H9 (cell line): ENCODE measurements around the gene LPP. TPM values are rescaled to one million over a fixed set of nuclear protein-coding genes. Genes with fewer than 3 reads are reported as not detected.
A peak's percentile ranks its signal among the peaks of the same experiment; 100 is the strongest.

Experiments
- DNase-seq: peaks from one replicate; pipeline ENCODE4 v3.0.0-alpha.2; 2017
- H2AFZ ChIP-seq: one replicate; pipeline ENCODE4 v1.6.1; 2013; ENCODE audit warnings: mild to moderate bottlenecking, low read length, control low read depth, moderate library complexity
- H2AK5ac ChIP-seq: 2 replicates; pipeline ENCODE4 v1.6.1; 2013; ENCODE audit warnings: low read length, control low read depth, mixed read lengths; ENCODE audit not compliant: insufficient read length
- H2BK120ac ChIP-seq: one replicate; pipeline ENCODE4 v1.6.1; 2013; ENCODE audit warnings: low read depth, mild to moderate bottlenecking, low read length, control low read depth, inconsistent platforms; ENCODE audit not compliant: poor library complexity, severe bottlenecking
- H2BK12ac ChIP-seq: 2 replicates; pipeline ENCODE4 v1.6.1; 2013; ENCODE audit warnings: low read length, control low read depth, mixed read lengths, low read depth; ENCODE audit not compliant: insufficient read length
- H2BK15ac ChIP-seq: 2 replicates; pipeline ENCODE4 v1.6.1; 2013; ENCODE audit warnings: low read depth, low read length, control low read depth
- H2BK20ac ChIP-seq: one replicate; pipeline ENCODE4 v1.6.1; 2013; ENCODE audit warnings: low read depth, mild to moderate bottlenecking, low read length, control low read depth, inconsistent platforms; ENCODE audit not compliant: poor library complexity, severe bottlenecking
- H2BK5ac ChIP-seq: 2 replicates; pipeline ENCODE4 v1.6.1; 2013; ENCODE audit warnings: low read length, control low read depth, mixed read lengths; ENCODE audit not compliant: insufficient read length
- H3K14ac ChIP-seq: 2 replicates; pipeline ENCODE4 v1.6.1; 2013; ENCODE audit warnings: low read length, control low read depth; ENCODE audit not compliant: insufficient read depth
- H3K18ac ChIP-seq: 2 replicates; pipeline ENCODE4 v1.6.1; 2013; ENCODE audit warnings: low read depth, mild to moderate bottlenecking, mixed read lengths, low read length, control low read depth; ENCODE audit not compliant: insufficient read length
- H3K23ac ChIP-seq: 2 replicates; pipeline ENCODE4 v1.6.1; 2013; ENCODE audit warnings: low read length, control low read depth, mixed read lengths, low read depth; ENCODE audit not compliant: insufficient read length
- H3K23me2 ChIP-seq: 2 replicates; pipeline ENCODE4 v1.6.1; 2013; ENCODE audit warnings: low read depth, mild to moderate bottlenecking, mixed read lengths, low read length, control low read depth; ENCODE audit not compliant: insufficient read length, poor library complexity, severe bottlenecking
- H3K27ac ChIP-seq: 2 replicates; pipeline ENCODE4 v1.5.1; 2013; ENCODE audit warnings: low read length, control low read depth, mixed read lengths, low read depth; ENCODE audit not compliant: insufficient read length
- H3K27me3 ChIP-seq: 2 replicates; pipeline ENCODE4 v1.6.1; 2013; ENCODE audit warnings: low read length, control low read depth, inconsistent platforms; ENCODE audit not compliant: insufficient read depth
- H3K4ac ChIP-seq: 2 replicates; pipeline ENCODE4 v1.6.1; 2013; ENCODE audit warnings: low read depth, mild to moderate bottlenecking, control low read depth, inconsistent platforms, low read length, moderate library complexity
- H3K4me1 ChIP-seq: 2 replicates; pipeline ENCODE4 v1.6.1; 2013; ENCODE audit warnings: low read length, control low read depth, inconsistent platforms; ENCODE audit not compliant: insufficient read depth
- H3K4me2 ChIP-seq: 2 replicates; pipeline ENCODE4 v1.6.1; 2013; ENCODE audit warnings: low read length, control low read depth, mixed read lengths; ENCODE audit not compliant: insufficient read length, insufficient read depth
- H3K56ac ChIP-seq: 2 replicates; pipeline ENCODE4 v1.6.1; 2013; ENCODE audit warnings: low read depth, mild to moderate bottlenecking, mixed read lengths, low read length, control low read depth; ENCODE audit not compliant: insufficient read length
- H3K79me1 ChIP-seq: 2 replicates; pipeline ENCODE4 v1.6.1; 2013; ENCODE audit warnings: low read depth, mild to moderate bottlenecking, moderate library complexity, low read length, control low read depth, inconsistent platforms; ENCODE audit not compliant: insufficient read depth, poor library complexity, severe bottlenecking
- H3K79me2 ChIP-seq: 2 replicates; pipeline ENCODE4 v1.6.1; 2013; ENCODE audit warnings: low read length, control low read depth, inconsistent platforms; ENCODE audit not compliant: insufficient read depth
- H3K9ac ChIP-seq: 2 replicates; pipeline ENCODE4 v1.6.1; 2013; ENCODE audit warnings: low read length, control low read depth, mixed read lengths; ENCODE audit not compliant: insufficient read length; ENCODE audit errors: extremely low read depth
- H3K9me3 ChIP-seq: one replicate; pipeline ENCODE4 v1.6.1; 2013; ENCODE audit warnings: low read depth, low read length, inconsistent platforms; ENCODE audit not compliant: control insufficient read depth
- H3T11ph ChIP-seq: one replicate; pipeline ENCODE4 v1.6.1; 2013; ENCODE audit warnings: mild to moderate bottlenecking, low read length, control low read depth, inconsistent platforms
- H4K20me1 ChIP-seq: one replicate; pipeline ENCODE4 v1.6.1; 2013; ENCODE audit not compliant: control insufficient read depth, insufficient read length, insufficient read depth
- H4K5ac ChIP-seq: 2 replicates; pipeline ENCODE4 v1.6.1; 2013; ENCODE audit warnings: low read depth, mild to moderate bottlenecking, mixed read lengths, low read length, control low read depth; ENCODE audit not compliant: insufficient read length
- H4K8ac ChIP-seq: replicated peaks from 2 replicates; pipeline ENCODE4 v1.6.1; 2013; ENCODE audit warnings: low read length, control low read depth, mixed read lengths, low read depth; ENCODE audit not compliant: insufficient read length
- H4K91ac ChIP-seq: 2 replicates; pipeline ENCODE4 v1.6.1; 2013; ENCODE audit warnings: low read depth, mild to moderate bottlenecking, moderate library complexity, mixed read lengths, low read length, control low read depth; ENCODE audit not compliant: insufficient read length
- H3K27ac Mint-ChIP-seq, 3 experiments: 2 replicates in 2 of 3; 3 replicates in 1 of 3; pipeline ENCODE4 v1.8.0; 2020 to 2021; ENCODE audit warnings: mixed read lengths in 3 of 3, mild to moderate bottlenecking in 1 of 3, moderate library complexity in 1 of 3
- H3K27me3 Mint-ChIP-seq: 2 replicates; pipeline ENCODE4 v1.8.0; 2021; ENCODE audit warnings: low read depth, mild to moderate bottlenecking, moderate library complexity, mixed read lengths
- H3K36me3 Mint-ChIP-seq, 3 experiments: 2 replicates in 2 of 3; 3 replicates in 1 of 3; pipeline ENCODE4 v1.8.0; 2020 to 2021; ENCODE audit warnings: low read depth in 3 of 3, mixed read lengths in 3 of 3; ENCODE audit not compliant: insufficient read depth in 1 of 3
- H3K4me1 Mint-ChIP-seq, 2 experiments: 2 replicates each; pipeline ENCODE4 v1.8.0; 2020; ENCODE audit warnings: mixed read lengths in 2 of 2
- H3K4me3 Mint-ChIP-seq, 2 experiments: 2 replicates in 1 of 2; 3 replicates in 1 of 2; pipeline ENCODE4 v1.8.0; 2020 to 2021; ENCODE audit warnings: mild to moderate bottlenecking in 2 of 2, mixed read lengths in 2 of 2, moderate library complexity in 1 of 2
- H3K9me3 Mint-ChIP-seq, 2 experiments: 2 replicates in 1 of 2; 3 replicates in 1 of 2; pipeline ENCODE4 v1.8.0; 2020; ENCODE audit warnings: mild to moderate bottlenecking in 2 of 2, mixed read lengths in 2 of 2, moderate library complexity in 1 of 2
- CTCF ChIP-seq: fragments of 200-600 bp; sonication (generic); conservative IDR thresholded peaks from 3 replicates; pipeline ENCODE4 v1.8.0; 2021; ENCODE audit warnings: antibody characterized with exemption, mild to moderate bottlenecking
- WGBS: extraction: QIAGEN DNeasy Blood & Tissue Kit; methylation state at CpG from one replicate; pipeline ENCODE4 v1.1.7; 2013; ENCODE audit warnings: missing lambda C conversion rate, low lambda C conversion rate, mixed read lengths; ENCODE audit not compliant: insufficient read length; ENCODE audit errors: extremely low coverage; 5-methylcytosine and 5-hydroxymethylcytosine counted together
- total RNA-seq: library from RNA; stranded (reverse); gene quantifications from 2 replicates; pipeline ENCODE4 v1.2.1, GENCODE V29; 2021

The LPP gene
- total RNA-seq, 1 experiment from 2014 or later, result 64.6 TPM

DNA sequence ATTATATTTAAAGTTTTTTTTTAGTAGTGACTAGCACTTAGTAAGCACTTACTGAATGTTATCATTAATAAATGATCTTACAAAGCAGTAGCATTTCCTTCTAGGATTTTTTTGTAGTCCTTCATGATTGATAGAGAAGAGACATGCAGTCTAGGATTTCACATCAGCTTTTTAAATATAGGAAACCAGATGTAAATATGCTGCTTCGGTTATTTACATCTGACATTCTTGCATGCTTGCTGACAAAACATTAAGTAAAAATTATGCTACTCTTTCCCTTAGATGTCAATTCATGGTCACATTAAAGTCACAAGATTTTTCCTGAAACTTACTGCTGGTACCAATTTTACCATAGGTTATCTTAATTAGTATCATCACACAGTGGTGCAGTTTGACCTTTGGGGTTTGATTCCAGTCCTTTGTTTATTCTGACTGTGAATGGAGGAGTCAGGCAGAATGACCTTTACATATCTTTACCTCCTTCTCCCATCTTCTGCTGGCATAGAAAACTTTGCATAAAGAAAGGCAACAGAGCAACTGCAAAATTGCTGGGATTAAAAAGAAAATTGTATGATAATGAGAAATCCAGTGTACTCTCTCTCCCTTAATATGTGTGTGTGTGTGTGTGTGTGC, 286.5 kb downstream of the LPP start:
- no peak overlapping the region for H3T11ph ChIP-seq
- peaks cover 2% of the 10 kb centered on the region; the same call in 1 of the 2 replicates for H3K4me1 ChIP-seq
- no peak overlapping the region for H2BK15ac ChIP-seq
- H2BK20ac ChIP-seq, result no peak overlapping the region
- no CpG with 5 or more reads among the region's 1 CpG for WGBS
- Mint-ChIP-seq H3K27ac (peak overlapping the region in 1 of 3 experiments; percentile 38; a peak in 2 of 7 replicates), H3K36me3 (peaks cover 0 to 5% (median 2%) of the 10 kb centered on the region in 3 experiments; a peak in 1 of 7 replicates), H3K9me3 (no peaks in the 10 kb centered on the region), H3K27me3 (no peaks in the 10 kb centered on the region), H3K4me1 (peaks cover 7 to 8% of the 10 kb centered on the region in 2 experiments), H3K4me3 (no peak overlapping the region)
- no peak overlapping the region for H2AK5ac ChIP-seq
- H3K9ac ChIP-seq, result no peak overlapping the region
- H3K56ac ChIP-seq, result no peak overlapping the region
- no peak overlapping the region for H3K14ac ChIP-seq
- no peak for DNase-seq
- H3K4ac ChIP-seq, result no peak overlapping the region
- H3K27me3 ChIP-seq, result no peaks in the 10 kb centered on the region
- H3K9me3 ChIP-seq, result no peaks in the 10 kb centered on the region
- no peak overlapping the region for H2BK120ac ChIP-seq
- H2BK5ac ChIP-seq, result no peak overlapping the region
- H3K23me2 ChIP-seq, result no peaks in the 10 kb centered on the region
- no peak overlapping the region for H2AFZ ChIP-seq
- H3K18ac ChIP-seq, result no peak overlapping the region
- H3K79me1 ChIP-seq, result no peaks in the 10 kb centered on the region
- no peak overlapping the region for H2BK12ac ChIP-seq
- TF ChIP-seq CTCF, result no peak
- no peak overlapping the region for H4K91ac ChIP-seq
- no peak overlapping the region for H3K23ac ChIP-seq
- no peaks in the 10 kb centered on the region for H4K20me1 ChIP-seq
- H4K5ac ChIP-seq, result no peak overlapping the region
- no peak overlapping the region for H3K27ac ChIP-seq
- no peak overlapping the region for H3K4me2 ChIP-seq
- no peaks in the 10 kb centered on the region for H3K79me2 ChIP-seq
- no peak overlapping the region for H4K8ac ChIP-seq
